Stimulated activated CD4-positive, alpha-beta T cell treated with anti-CD3 and anti-CD28 coated beads, Interleukin-4, amount 100 ng/mL, for 1 hour (primary cell): ENCODE measurements around the gene MRPL57.
"Not testable (repeated sequence)": the region's sequence is repeated elsewhere in the genome, so short reads cannot be mapped to it uniquely, and the experiment has no call there.

Source experiments
- DNase-seq: peaks from one replicate; pipeline ENCODE4 v3.0.0-alpha.2; 2020

MRPL57 gene

GRCh38 chr13:21176215-21176981 lies at the start of gene MRPL57, which contains the start of gene SKA3:
MRPL57 (plus strand) TSS chr13:21176658; CDS start chr13:21176917, 259 bp downstream.
SKA3 (minus strand) TSS chr13:21176552; CDS start chr13:21176477, 75 bp downstream.
- peak; percentile 93 for DNase-seq

GRCh38 chr13:21130116-21130515 lies 46.3 kb upstream of the MRPL57 start:
- DNase-seq: no peak

DNA sequence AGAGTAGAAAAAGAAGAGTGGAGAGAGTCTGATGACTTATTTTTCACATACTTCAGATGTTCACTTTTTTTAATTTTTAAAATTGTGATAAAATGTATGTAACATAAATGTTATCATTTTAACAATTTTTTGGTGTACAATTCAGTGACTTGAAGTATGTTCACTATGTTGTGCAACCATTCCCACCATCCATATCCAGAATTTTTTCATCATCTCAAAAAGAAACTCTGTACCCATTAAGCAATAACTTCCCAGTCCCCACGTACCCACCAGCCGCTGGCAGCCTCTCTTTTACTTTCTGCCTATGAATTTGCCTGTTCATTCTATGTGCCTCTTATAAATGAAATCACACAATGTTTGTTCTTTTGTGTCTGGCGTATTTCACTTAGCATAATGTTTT lies 43.4 kb upstream of the MRPL57 start:
- no peak for DNase-seq

- DNase-seq: no peak
Observed at GRCh38 chr13:21134475-21134874, 42.0 kb upstream of the MRPL57 start.

- not testable (repeated sequence) for DNase-seq
Observed at GRCh38 chr13:21135833-21136232, 40.6 kb upstream of the MRPL57 start.

DNA sequence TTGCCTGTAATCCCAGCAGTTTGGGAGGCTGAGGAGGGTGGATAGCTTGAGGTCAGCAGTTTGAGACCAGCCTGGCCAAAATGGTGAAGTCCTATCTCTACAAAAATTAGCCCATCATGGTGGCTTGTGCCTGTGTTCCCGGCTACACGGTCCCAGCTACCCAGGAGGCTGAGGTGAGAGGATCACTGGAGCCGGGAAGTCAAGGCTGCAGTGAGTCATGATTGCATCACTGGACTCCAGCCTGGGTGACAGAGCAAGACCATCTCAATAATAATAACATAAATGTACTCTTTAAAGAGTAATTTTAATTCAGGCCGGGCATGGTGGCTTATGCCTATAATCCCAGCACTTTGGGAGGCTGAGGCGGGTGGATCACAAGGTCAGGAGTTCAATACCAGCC lies 38.8 kb upstream of the MRPL57 start:
- no peak for DNase-seq

GRCh38 chr13:21138561-21138960 lies 37.9 kb upstream of the MRPL57 start:
- no peak for DNase-seq

GRCh38 chr13:21139374-21139773 lies 37.1 kb upstream of the MRPL57 start:
- no peak for DNase-seq

DNA sequence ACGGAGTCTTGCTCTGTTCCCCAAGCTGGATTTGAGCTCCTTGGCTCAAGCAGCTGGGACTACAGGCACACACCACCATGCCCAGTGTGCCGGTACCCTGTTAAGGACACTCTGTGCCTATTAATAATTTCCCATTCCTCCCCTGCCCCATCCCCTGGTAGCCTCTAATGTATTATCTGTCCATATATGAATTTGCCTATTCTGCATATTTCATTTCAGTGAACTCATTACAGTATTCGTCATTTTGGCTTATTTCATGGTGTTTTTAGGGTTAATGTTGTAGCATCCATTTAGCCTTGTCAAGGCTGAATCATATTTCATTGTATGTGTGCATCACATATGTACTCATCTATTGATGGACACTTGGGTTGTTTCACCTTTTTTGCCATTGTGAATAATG lies 33.7 kb upstream of the MRPL57 start:
- DNase-seq: no peak

DNA sequence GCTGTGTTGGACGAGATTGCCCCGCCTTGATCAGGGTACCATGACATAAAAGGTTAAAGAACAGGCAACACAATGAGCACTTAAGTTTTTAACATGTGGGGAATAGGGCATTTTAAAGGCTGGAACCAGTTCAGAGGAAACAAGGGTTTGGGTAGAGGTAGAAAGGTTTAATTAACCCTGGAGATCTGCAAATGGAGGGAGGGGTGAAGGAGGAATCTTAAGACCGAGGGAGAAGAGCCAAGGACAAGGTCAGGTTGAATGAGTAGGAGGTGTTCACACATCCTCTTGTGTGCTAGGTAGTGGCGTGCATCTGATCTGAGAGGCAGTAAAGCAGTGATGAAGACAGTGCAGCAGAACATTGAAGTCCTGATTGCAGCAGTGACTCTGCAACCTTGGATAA lies 28.6 kb upstream of the MRPL57 start:
- DNase-seq: no peak

- no peak for DNase-seq
Observed at GRCh38 chr13:21148557-21149258, 27.8 kb upstream of the MRPL57 start.

- no peak for DNase-seq
Observed at GRCh38 chr13:21149568-21149967, 26.9 kb upstream of the MRPL57 start.

GRCh38 chr13:21150013-21150412 lies 26.4 kb upstream of the MRPL57 start:
- no peak for DNase-seq

DNA sequence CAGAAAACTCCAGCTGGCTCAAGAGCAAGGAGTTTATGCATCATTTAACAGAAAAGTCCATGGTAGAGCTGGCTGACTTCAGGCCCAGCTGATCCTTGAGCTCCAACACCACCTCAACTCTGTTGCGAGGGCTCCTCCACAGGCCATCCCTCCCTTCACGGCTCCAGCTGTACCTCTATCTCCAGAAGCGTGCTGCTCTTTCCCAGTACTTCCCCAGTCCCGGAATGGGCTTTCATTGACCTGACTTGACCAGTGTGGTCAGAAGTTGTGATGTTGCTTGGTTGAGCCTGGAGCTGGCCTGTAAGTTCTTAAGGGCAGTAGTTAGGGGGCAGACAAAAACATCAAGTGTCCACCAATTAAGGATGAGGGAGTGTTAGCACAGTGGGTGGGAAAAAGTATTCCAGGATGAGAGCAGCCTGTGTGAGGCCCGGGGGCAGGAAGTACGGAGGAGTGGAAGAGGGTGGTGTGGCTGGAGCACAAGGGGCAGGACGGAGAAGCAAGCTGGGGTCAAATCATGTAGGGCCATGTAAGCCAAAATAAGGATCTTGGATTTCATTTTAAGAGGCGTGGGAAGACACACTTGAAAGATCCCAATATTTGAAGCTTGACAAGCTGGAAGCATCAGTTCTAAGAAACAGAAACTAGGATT lies 24.1 kb upstream of the MRPL57 start:
- DNase-seq: no peak

GRCh38 chr13:21164631-21165030 lies 11.8 kb upstream of the MRPL57 start:
- DNase-seq: no peak

- DNase-seq: not testable (repeated sequence)
Observed at GRCh38 chr13:21165606-21166005, 10.9 kb upstream of the MRPL57 start.

GRCh38 chr13:21171420-21171819 lies 5.0 kb upstream of the MRPL57 start:
- DNase-seq: no peak

DNA sequence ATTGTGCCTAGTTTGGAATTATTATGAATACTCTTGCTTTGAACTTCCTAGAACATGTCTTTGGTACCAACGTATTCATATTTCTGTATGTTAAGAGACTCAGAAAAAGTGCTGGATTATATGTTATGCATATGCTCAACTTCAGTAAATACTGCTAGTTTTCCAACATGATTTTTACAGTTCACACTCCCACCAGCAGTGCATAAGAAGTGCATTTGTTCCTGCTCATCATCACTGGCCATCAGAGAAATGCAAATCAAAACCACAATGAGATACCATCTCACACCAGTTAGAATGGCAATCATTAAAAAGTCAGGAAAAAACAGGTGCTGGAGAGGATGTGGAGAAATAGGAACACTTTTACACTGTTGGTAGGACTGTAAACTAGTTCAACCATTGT lies 2.7 kb upstream of the MRPL57 start:
- not testable (repeated sequence) for DNase-seq

- DNase-seq: no peak
Observed at GRCh38 chr13:21175656-21176214, 723 bp upstream of the MRPL57 start.

DNA sequence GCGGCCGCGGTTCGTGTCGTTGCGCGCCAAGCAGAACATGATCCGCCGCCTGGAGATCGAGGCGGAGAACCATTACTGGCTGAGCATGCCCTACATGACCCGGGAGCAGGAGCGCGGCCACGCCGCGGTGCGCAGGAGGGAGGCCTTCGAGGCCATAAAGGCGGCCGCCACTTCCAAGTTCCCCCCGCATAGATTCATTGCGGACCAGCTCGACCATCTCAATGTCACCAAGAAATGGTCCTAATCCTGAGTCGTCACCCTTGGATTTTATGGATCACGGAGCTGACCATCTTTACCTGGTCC lies 475 bp downstream of the MRPL57 start:
- peak; percentile 45 for DNase-seq

- no peak for DNase-seq
Observed at GRCh38 chr13:21181671-21182070, 5.2 kb downstream of the MRPL57 start.

DNA sequence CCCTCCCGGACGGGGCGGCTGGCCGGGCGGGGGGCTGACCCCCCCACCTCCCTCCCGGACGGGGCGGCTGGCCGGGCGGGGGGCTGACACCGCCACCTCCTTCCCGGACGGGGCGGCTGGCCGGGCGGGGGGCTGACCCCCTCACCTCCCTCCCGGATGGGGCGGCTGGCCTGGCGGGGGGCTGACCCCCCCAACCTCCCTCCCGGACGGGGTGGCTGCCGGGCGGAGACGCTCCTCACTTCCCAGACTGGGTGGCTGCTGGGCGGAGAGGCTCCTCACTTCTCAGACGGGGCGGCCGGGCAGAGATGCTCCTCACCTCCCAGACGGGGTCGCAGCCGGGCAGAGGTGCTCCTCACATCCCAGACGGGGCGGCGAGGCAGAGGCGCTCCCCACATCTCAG lies 10.0 kb downstream of the MRPL57 start:
- not testable (repeated sequence) for DNase-seq

GRCh38 chr13:21194756-21195155 lies 18.3 kb downstream of the MRPL57 start:
- DNase-seq: not testable (repeated sequence)
